ENCODE data around the gene FRMD8. TPM values are rescaled to one million over a fixed set of nuclear protein-coding genes. Genes with fewer than 3 reads are reported as not detected.

The FRMD8 gene
- total RNA-seq, 1 experiment from 2014 or later, result 51.1 TPM

GRCh38 chr11:65436412-65437032, 50.1 kb downstream of the FRMD8 start:
- H3K27me3 ChIP-seq (replicated peaks; ENCODE audit: insufficient read depth, low read depth, low read length, poor library complexity), result no peaks in the 10 kb centered on the region
- no peak for DNase-seq (ENCODE audit: low spot score)
- H3K9me3 ChIP-seq (ENCODE audit: low read depth, low read length, poor library complexity, severe bottlenecking), result no peaks in the 10 kb centered on the region
- ChIA-PET POLR2A (ENCODE audit: low non-redundant PET) (no interaction called here), CTCF (no interaction called here)
- no peak overlapping the region for H3K27ac ChIP-seq (ENCODE audit: low read depth, low read length, poor library complexity, severe bottlenecking)
- H3K4me1 ChIP-seq (ENCODE audit: insufficient read depth, low read length, poor library complexity, severe bottlenecking), result peaks cover 6% of the 10 kb centered on the region
- peaks cover 52% of the 10 kb centered on the region for H3K36me3 ChIP-seq (ENCODE audit: insufficient read depth, low read length, poor library complexity, severe bottlenecking)
- TF ChIP-seq, protein P1, sequence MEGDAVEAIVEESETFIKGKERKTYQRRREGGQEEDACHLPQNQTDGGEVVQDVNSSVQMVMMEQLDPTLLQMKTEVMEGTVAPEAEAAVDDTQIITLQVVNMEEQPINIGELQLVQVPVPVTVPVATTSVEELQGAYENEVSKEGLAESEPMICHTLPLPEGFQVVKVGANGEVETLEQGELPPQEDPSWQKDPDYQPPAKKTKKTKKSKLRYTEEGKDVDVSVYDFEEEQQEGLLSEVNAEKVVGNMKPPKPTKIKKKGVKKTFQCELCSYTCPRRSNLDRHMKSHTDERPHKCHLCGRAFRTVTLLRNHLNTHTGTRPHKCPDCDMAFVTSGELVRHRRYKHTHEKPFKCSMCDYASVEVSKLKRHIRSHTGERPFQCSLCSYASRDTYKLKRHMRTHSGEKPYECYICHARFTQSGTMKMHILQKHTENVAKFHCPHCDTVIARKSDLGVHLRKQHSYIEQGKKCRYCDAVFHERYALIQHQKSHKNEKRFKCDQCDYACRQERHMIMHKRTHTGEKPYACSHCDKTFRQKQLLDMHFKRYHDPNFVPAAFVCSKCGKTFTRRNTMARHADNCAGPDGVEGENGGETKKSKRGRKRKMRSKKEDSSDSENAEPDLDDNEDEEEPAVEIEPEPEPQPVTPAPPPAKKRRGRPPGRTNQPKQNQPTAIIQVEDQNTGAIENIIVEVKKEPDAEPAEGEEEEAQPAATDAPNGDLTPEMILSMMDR (conservative IDR thresholded peaks at IDR 0.05; ENCODE audit: low read depth, low read length), result no peak
- no peak for TF ChIP-seq EZH2 (IDR thresholded peaks at IDR 0.05; ENCODE audit: borderline replicate concordance, low read depth, low read length, poor library complexity, severe bottlenecking)
- intact Hi-C loops (cut with micrococcal nuclease; ENCODE audit: unreplicated experiment), result no loop called here
- H3K4me3 ChIP-seq (ENCODE audit: low read depth, low read length, poor library complexity, severe bottlenecking), result no peak overlapping the region
- BruUV-seq (replicated peaks), result no TSS peak

- H3K4me1 ChIP-seq (ENCODE audit: insufficient read depth, low read length, poor library complexity, severe bottlenecking), result no peaks in the 10 kb centered on the region
Observed at GRCh38 chr11:65437436-65438227, 51.2 kb downstream of the FRMD8 start.

GRCh38 chr11:65438257-65439151, 52.1 kb downstream of the FRMD8 start:
- Histone ChIP-seq H3K27ac (ENCODE audit: low read depth, low read length, poor library complexity, severe bottlenecking) (no peak overlapping the region), H3K4me1 (ENCODE audit: insufficient read depth, low read length, poor library complexity, severe bottlenecking) (no peaks in the 10 kb centered on the region), H3K36me3 (ENCODE audit: insufficient read depth, low read length, poor library complexity, severe bottlenecking) (peaks cover 48% of the 10 kb centered on the region), H3K9me3 (ENCODE audit: low read depth, low read length, poor library complexity, severe bottlenecking) (no peaks in the 10 kb centered on the region), H3K4me3 (ENCODE audit: low read depth, low read length, poor library complexity, severe bottlenecking) (no peak overlapping the region), H3K27me3 (replicated peaks; ENCODE audit: insufficient read depth, low read depth, low read length, poor library complexity) (no peaks in the 10 kb centered on the region)
- ChIA-PET CTCF (no interaction called here), POLR2A (ENCODE audit: low non-redundant PET) (no interaction called here)
- TF ChIP-seq, protein P1 (conservative IDR thresholded peaks at IDR 0.05; ENCODE audit: low read depth, low read length), result no peak
- TF ChIP-seq EZH2 (IDR thresholded peaks at IDR 0.05; ENCODE audit: borderline replicate concordance, low read depth, low read length, poor library complexity, severe bottlenecking), result no peak
- intact Hi-C loops (cut with micrococcal nuclease; ENCODE audit: unreplicated experiment), result no loop called here
- no peak for DNase-seq (ENCODE audit: low spot score)
- no TSS peak for BruUV-seq (replicated peaks)

More at GRCh38 chr11:65437436-65438227, 51.2 kb downstream of the FRMD8 start:
- H3K36me3 ChIP-seq (ENCODE audit: insufficient read depth, low read length, poor library complexity, severe bottlenecking), result peaks cover 52% of the 10 kb centered on the region
- CTCF ChIA-PET, result no interaction called here
- no peaks in the 10 kb centered on the region for H3K27me3 ChIP-seq (replicated peaks; ENCODE audit: insufficient read depth, low read depth, low read length, poor library complexity)
- no peak overlapping the region for H3K4me3 ChIP-seq (ENCODE audit: low read depth, low read length, poor library complexity, severe bottlenecking)
- no peaks in the 10 kb centered on the region for H3K9me3 ChIP-seq (ENCODE audit: low read depth, low read length, poor library complexity, severe bottlenecking)
- POLR2A ChIA-PET (ENCODE audit: low non-redundant PET), result no interaction called here
- intact Hi-C loops (cut with micrococcal nuclease; ENCODE audit: unreplicated experiment), result no loop called here
- DNase-seq (ENCODE audit: low spot score), result no peak
- BruUV-seq (replicated peaks), result no TSS peak
- TF ChIP-seq, protein P1 (conservative IDR thresholded peaks at IDR 0.05; ENCODE audit: low read depth, low read length), result no peak
- no peak for TF ChIP-seq EZH2 (IDR thresholded peaks at IDR 0.05; ENCODE audit: borderline replicate concordance, low read depth, low read length, poor library complexity, severe bottlenecking)
- no peak overlapping the region for H3K27ac ChIP-seq (ENCODE audit: low read depth, low read length, poor library complexity, severe bottlenecking)

Data from A673 (cell line).